Suprapubic skin (tissue), 4 donors: ENCODE data around the gene TSPAN18.

ENCODE experiments used
- EP300 ChIP-seq: sonication (generic); formaldehyde crosslinking; IDR thresholded peaks from one replicate; pipeline ENCODE4 v1.6.1; 2017; ENCODE audit warnings: antibody characterized with exemption
- POLR2A ChIP-seq, 2 donors: fragments of 450-650 bp; IDR thresholded peaks; one replicate each; pipeline ENCODE4 v1.6.1; 2017; ENCODE audit warnings: antibody characterized with exemption in 2 of 2, mild to moderate bottlenecking in 2 of 2, moderate library complexity in 2 of 2
- POLR2AphosphoS5 ChIP-seq, 3 donors: sonication (generic); formaldehyde crosslinking; IDR thresholded peaks; one replicate each; pipeline ENCODE4 v1.6.1; 2017; ENCODE audit warnings: antibody characterized with exemption in 3 of 3
- TF ChIP-seq, protein P1 (sequence below), 2 donors: fragments of 200-600 bp in 1 of 2; fragments of 450-650 bp in 1 of 2; sonication (generic) in 1 of 2; IDR thresholded peaks; one replicate each; pipeline ENCODE4 v1.5.1; 2016 to 2019; ENCODE audit warnings: antibody characterized with exemption in 2 of 2, mild to moderate bottlenecking in 1 of 2, moderate library complexity in 1 of 2

DNA sequence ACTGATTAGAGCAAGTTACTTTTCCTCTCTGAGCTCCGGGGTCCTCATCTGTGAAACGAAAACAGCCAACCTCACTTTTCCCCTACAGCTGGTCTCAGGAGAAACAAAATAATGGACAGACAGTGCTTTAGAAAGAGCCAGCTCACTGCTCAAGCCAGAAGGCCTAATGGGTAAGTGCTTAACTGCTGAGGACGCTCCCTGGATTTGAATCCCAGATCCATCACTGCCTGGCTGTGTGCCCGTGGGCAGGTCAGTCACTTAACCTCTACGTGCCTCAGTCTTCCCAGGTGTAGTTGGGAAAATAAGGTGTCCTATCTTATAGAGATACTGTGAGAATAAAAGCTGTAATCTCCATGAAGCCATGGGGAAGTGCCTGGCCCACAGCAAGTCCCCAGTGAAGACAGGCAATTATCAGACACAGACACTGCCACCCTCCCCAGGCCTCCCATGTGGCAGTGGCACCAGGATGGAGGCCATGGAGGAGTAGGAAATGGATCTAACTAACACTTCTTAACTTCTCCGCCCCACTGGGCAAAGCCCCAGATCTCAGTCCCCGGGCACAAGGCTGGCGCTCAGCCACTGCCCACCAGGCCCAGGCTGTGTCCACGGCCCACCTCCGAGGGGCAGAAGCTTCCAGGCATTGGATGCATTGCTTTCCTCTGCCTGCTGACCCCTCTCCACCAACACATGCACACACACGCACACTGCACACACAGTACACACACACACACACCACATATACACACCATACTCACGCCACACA lies 214.7 kb downstream of the TSPAN18 start:
- TF ChIP-seq, protein P1, sequence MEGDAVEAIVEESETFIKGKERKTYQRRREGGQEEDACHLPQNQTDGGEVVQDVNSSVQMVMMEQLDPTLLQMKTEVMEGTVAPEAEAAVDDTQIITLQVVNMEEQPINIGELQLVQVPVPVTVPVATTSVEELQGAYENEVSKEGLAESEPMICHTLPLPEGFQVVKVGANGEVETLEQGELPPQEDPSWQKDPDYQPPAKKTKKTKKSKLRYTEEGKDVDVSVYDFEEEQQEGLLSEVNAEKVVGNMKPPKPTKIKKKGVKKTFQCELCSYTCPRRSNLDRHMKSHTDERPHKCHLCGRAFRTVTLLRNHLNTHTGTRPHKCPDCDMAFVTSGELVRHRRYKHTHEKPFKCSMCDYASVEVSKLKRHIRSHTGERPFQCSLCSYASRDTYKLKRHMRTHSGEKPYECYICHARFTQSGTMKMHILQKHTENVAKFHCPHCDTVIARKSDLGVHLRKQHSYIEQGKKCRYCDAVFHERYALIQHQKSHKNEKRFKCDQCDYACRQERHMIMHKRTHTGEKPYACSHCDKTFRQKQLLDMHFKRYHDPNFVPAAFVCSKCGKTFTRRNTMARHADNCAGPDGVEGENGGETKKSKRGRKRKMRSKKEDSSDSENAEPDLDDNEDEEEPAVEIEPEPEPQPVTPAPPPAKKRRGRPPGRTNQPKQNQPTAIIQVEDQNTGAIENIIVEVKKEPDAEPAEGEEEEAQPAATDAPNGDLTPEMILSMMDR (IDR thresholded peaks at IDR 0.05), result no peak
- TF ChIP-seq POLR2AphosphoS5 (IDR thresholded peaks at IDR 0.05) (no peak), POLR2A (IDR thresholded peaks at IDR 0.05) (no peak), EP300 (no peak)
